Measurements from ENCODE around the gene GPR137B.

GRCh38 chr1:236247286-236247685, 104.9 kb downstream of the GPR137B start:
- TF ChIP-seq CTCF (IDR thresholded peaks at IDR 0.05; ENCODE audit: control extremely low read depth in 1 of 3, insufficient read depth in 1 of 3, low read depth in 1 of 3, low read length in 3 of 3) (no peak), POLR2AphosphoS5 (IDR thresholded peaks at IDR 0.05; ENCODE audit: low read depth, low read length) (no peak), TCF12 (IDR thresholded peaks at IDR 0.05; ENCODE audit: low read depth, low read length) (no peak), SP2 (IDR thresholded peaks at IDR 0.05; ENCODE audit: low read length) (no peak), SP1 (IDR thresholded peaks at IDR 0.05; ENCODE audit: low read depth, low read length) (no peak), ATF3 (IDR thresholded peaks at IDR 0.05; ENCODE audit: insufficient read depth, low read depth, low read length) (no peak), KDM1A (IDR thresholded peaks at IDR 0.05; ENCODE audit: borderline replicate concordance, low read length) (no peak), EZH2 (IDR thresholded peaks at IDR 0.05; ENCODE audit: low read depth, low read length, severe bottlenecking) (no peak), RAD21 (IDR thresholded peaks at IDR 0.05 in 1 of 2, conservative IDR thresholded peaks at IDR 0.05 in 1 of 2; ENCODE audit: low read depth in 2 of 2, low read length in 2 of 2) (no peak), SIRT6 (IDR thresholded peaks at IDR 0.05; ENCODE audit: low read length) (no peak), EP300 (IDR thresholded peaks at IDR 0.05; ENCODE audit: borderline replicate concordance in 1 of 2, low read depth in 2 of 2, low read length in 2 of 2) (no peak)
